Measurements from ENCODE around the gene ALDH9A1. TPM values are rescaled to one million over a fixed set of nuclear protein-coding genes. Genes with fewer than 3 reads are reported as not detected.

Gene ALDH9A1
- total RNA-seq, 6 experiments from 2014 or later = 69.7 to 139 (median 93.8) TPM

DNA sequence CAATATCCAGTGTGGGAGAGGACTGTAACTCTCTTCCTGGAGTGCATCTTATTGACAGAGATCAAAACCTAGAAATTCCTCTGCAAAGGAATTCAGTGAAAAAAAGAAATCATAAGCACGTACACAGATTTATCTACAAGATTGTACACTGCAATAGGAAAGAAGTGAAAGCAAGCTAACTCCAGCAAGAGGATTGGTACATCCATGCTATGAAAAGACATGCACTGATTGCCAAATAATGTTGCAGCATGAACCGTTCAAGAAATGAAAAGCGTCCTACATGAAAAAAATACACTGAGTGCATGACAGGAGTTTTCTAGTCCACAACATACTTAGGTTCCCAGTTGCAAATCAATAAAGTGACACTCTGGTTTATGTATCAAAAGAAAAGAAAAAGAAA lies 69.2 kb downstream of the ALDH9A1 start:
- H3K27ac ChIP-seq = no peak overlapping the region
- no peak for ATAC-seq
- WGBS (ENCODE audit: insufficient coverage, low coverage, low lambda C conversion rate, missing lambda C conversion rate) = 50% methylated on average over 3 of the region's 3 CpGs
- H3K4me1 ChIP-seq = peaks cover 0 to 24% (median 11%) of the 10 kb centered on the region in 4 donors
- no peak for TF ChIP-seq POLR2A (IDR thresholded peaks at IDR 0.05)
- TF ChIP-seq, protein P1, sequence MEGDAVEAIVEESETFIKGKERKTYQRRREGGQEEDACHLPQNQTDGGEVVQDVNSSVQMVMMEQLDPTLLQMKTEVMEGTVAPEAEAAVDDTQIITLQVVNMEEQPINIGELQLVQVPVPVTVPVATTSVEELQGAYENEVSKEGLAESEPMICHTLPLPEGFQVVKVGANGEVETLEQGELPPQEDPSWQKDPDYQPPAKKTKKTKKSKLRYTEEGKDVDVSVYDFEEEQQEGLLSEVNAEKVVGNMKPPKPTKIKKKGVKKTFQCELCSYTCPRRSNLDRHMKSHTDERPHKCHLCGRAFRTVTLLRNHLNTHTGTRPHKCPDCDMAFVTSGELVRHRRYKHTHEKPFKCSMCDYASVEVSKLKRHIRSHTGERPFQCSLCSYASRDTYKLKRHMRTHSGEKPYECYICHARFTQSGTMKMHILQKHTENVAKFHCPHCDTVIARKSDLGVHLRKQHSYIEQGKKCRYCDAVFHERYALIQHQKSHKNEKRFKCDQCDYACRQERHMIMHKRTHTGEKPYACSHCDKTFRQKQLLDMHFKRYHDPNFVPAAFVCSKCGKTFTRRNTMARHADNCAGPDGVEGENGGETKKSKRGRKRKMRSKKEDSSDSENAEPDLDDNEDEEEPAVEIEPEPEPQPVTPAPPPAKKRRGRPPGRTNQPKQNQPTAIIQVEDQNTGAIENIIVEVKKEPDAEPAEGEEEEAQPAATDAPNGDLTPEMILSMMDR (IDR thresholded peaks at IDR 0.05) = no peak
- H3K9me3 ChIP-seq = no peaks in the 10 kb centered on the region
- DNase-seq = no peak
- H3K4me3 ChIP-seq = no peak overlapping the region
- H3K27me3 ChIP-seq = no peaks in the 10 kb centered on the region
- intact Hi-C loops (cut with DNase I) = no loop called here
- H3K36me3 ChIP-seq = no peaks in the 10 kb centered on the region

DNA sequence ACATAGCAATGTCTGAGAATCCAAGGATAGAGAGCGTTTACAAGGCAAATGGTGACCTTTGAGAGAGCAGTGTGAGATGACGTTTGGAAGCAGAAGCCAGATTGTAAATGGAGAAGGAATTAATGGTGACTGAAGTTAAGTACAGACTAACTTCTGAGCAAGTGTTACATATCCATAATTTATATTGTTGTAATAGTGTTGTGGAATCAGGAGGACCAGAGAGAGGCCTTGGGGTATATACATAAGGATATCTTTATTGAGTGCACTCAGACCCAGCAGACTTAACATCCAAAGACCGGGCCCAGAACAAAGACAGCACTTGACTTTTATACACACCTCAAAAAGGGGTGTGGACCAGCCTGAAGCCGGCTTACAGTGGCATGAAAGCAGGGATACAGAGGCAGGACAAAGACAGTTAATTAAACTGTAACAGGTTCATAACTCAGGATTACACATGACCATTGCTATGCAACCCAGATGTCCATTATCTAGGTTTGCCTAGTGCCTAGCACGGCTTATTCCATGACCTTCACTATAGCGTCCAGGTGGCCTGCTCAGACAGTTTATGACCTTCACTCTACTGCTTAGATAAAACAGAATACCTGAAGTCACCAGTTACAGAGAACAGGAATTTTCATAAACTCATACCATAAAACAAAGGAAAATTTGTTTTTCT lies 70.1 kb downstream of the ALDH9A1 start:
- TF ChIP-seq, protein P1 (IDR thresholded peaks at IDR 0.05) = no peak
- TF ChIP-seq POLR2A (IDR thresholded peaks at IDR 0.05) = no peak
- WGBS (ENCODE audit: insufficient coverage, low coverage, low lambda C conversion rate, missing lambda C conversion rate) = 82% methylated on average over 6 of the region's 6 CpGs
- ATAC-seq (no peak), DNase-seq (no peak)
- H3K4me1 ChIP-seq = peaks cover 0 to 15% (median 7%) of the 10 kb centered on the region in 4 donors
- H3K36me3 ChIP-seq = no peaks in the 10 kb centered on the region
- no peak overlapping the region for H3K4me3 ChIP-seq
- intact Hi-C loops (cut with DNase I) = no loop called here
- H3K27me3 ChIP-seq = no peaks in the 10 kb centered on the region
- H3K27ac ChIP-seq = no peak overlapping the region
- H3K9me3 ChIP-seq = no peaks in the 10 kb centered on the region

DNA sequence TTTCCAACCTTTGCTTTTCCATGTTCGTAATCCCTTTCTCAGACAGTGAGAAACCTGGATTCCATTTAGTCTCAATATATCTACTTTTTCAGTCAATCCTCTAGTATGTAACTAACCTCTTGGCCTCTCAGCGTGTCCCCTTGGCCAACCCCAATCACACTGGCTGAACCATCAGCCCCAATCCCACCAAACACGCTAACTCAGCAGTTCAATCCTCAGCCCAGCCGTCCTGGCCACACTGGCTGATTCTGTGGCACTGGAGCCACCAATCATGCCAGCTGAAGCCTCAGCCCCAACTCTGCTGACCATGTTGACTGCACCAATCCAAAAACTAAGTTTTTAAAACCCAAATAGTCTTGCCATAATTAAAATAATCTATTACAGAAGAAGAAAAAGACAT lies 73.9 kb downstream of the ALDH9A1 start:
- H3K27me3 ChIP-seq = no peaks in the 10 kb centered on the region
- H3K9me3 ChIP-seq = no peaks in the 10 kb centered on the region
- 80% methylated on average over 4 of the region's 4 CpGs for WGBS (ENCODE audit: insufficient coverage, low coverage, low lambda C conversion rate, missing lambda C conversion rate)
- TF ChIP-seq, protein P1 (IDR thresholded peaks at IDR 0.05) = no peak
- TF ChIP-seq POLR2A (IDR thresholded peaks at IDR 0.05) = no peak
- no peaks in the 10 kb centered on the region for H3K4me1 ChIP-seq
- H3K4me3 ChIP-seq = no peak overlapping the region
- intact Hi-C loops (cut with DNase I) = no loop called here
- DNase-seq (no peak), ATAC-seq (no peak)
- no peak overlapping the region for H3K27ac ChIP-seq
- H3K36me3 ChIP-seq = no peaks in the 10 kb centered on the region

DNA sequence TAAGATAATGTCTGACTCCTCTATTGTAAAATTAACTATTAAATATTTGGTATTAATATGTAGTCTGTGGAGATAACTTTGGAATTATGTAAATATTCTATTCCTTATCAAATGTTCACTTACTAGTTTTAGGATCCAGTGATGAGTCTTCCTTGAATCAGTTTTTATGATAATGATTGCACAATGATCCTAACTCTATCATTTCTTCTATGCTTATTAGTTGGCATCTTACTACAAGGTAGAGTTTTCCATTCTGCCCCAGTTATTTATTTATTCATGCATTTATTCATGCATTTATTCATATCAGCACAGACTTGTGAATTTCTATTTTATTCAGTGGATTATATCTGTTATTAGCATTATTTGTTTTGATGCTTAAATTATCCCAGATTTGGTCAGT lies 74.7 kb downstream of the ALDH9A1 start:
- Histone ChIP-seq H3K4me3 (no peak overlapping the region), H3K27ac (no peak overlapping the region), H3K27me3 (no peaks in the 10 kb centered on the region), H3K9me3 (no peaks in the 10 kb centered on the region), H3K36me3 (no peaks in the 10 kb centered on the region), H3K4me1 (no peaks in the 10 kb centered on the region)
- intact Hi-C loops (cut with DNase I) = no loop called here
- ATAC-seq = no peak
- DNase-seq = no peak
- TF ChIP-seq, protein P1 (IDR thresholded peaks at IDR 0.05) = no peak
